HFFc6 (cell line): ENCODE results near the gene COG8. TPM values are rescaled to one million over a fixed set of nuclear protein-coding genes. Genes with fewer than 3 reads are reported as not detected.
"Not testable (repeated sequence)": the region's sequence is repeated elsewhere in the genome, so short reads cannot be mapped to it uniquely, and the experiment has no call there.

Experiments
- DNase-seq: peaks from one replicate; pipeline ENCODE4 v3.0.0-alpha.2; 2018
- H3K27ac Mint-ChIP-seq: 2 replicates; pipeline ENCODE4 v1.8.0; 2020; ENCODE audit warnings: mild to moderate bottlenecking, mixed read lengths
- H3K27me3 Mint-ChIP-seq: 2 replicates; pipeline ENCODE4 v1.8.0; 2021; ENCODE audit warnings: mild to moderate bottlenecking, moderate library complexity, mixed read lengths; ENCODE audit not compliant: insufficient read depth
- H3K36me3 Mint-ChIP-seq: 2 replicates; pipeline ENCODE4 v1.8.0; 2021; ENCODE audit warnings: low read depth, mixed read lengths
- H3K4me1 Mint-ChIP-seq: 2 replicates; pipeline ENCODE4 v1.8.0; 2020; ENCODE audit warnings: low read depth, mixed read lengths
- H3K4me3 Mint-ChIP-seq: 2 replicates; pipeline ENCODE4 v1.8.0; 2020; ENCODE audit warnings: mild to moderate bottlenecking, moderate library complexity, mixed read lengths
- H3K9me3 Mint-ChIP-seq: 2 replicates; pipeline ENCODE4 v1.8.0; 2020; ENCODE audit warnings: mild to moderate bottlenecking, mixed read lengths
- CTCF ChIP-seq: fragments of 200-600 bp; sonication (generic); IDR thresholded peaks from 2 replicates; pipeline ENCODE4 v1.5.0; 2021; ENCODE audit warnings: antibody characterized with exemption, mild to moderate bottlenecking
- total RNA-seq, 6 experiments: library from RNA; stranded (reverse); fragmentation: NEBNext Ultra II Directional; extraction: Animal tissue kit (Norgen Biotek cat#: 25700); gene quantifications; 2 replicates in 1 of 6; 3 replicates in 5 of 6; pipeline ENCODE4 v1.2.3, GENCODE V29; 2021

The COG8 gene
- total RNA-seq, 6 experiments from 2014 or later, result 29.4 to 36.8 (median 35.2) TPM

DNA sequence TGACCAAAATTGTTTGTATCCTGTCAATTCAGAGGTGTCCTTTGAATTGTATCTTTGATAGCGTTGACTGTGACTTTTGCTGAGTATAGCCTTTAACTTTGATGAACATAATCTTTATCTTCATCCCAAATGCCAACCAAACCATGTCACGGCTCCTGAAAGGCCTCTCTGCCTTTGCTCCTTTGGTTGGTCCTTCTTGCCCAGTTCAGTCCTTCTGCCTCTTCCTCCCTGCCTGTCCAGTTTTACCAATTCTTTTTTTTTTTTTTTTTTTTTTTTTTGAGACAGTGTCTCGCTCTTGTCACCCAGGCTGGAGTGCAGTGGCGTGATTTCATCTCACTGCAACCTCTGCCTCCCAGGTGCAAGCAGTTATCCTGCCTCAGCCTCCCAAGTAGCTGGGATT is 41.1 kb downstream of the COG8 start:
- TF ChIP-seq CTCF, result no peak
- no peak overlapping the region for H3K27ac Mint-ChIP-seq
- DNase-seq, result no peak
- peaks cover 8% of the 10 kb centered on the region; the same call in 1 of the 2 replicates for H3K36me3 Mint-ChIP-seq
- peaks cover 10% of the 10 kb centered on the region for H3K4me1 Mint-ChIP-seq
- H3K9me3 Mint-ChIP-seq, result no peaks in the 10 kb centered on the region
- H3K27me3 Mint-ChIP-seq, result peaks cover 3% of the 10 kb centered on the region; the same call in 1 of the 2 replicates
- no peak overlapping the region for H3K4me3 Mint-ChIP-seq

GRCh38 chr16:69296771-69297170 is 42.6 kb downstream of the COG8 start:
- H3K27me3 Mint-ChIP-seq, H3K9me3 Mint-ChIP-seq, H3K4me3 Mint-ChIP-seq, DNase-seq, H3K27ac Mint-ChIP-seq, H3K36me3 Mint-ChIP-seq: not testable (repeated sequence)
- peaks cover 12% of the 10 kb centered on the region for H3K4me1 Mint-ChIP-seq

- Mint-ChIP-seq H3K36me3 (no peaks in the 10 kb centered on the region), H3K27ac (peak overlapping the region; percentile 24), H3K4me3 (no peak overlapping the region), H3K4me1 (peaks cover 12% of the 10 kb centered on the region), H3K27me3 (peaks cover 3% of the 10 kb centered on the region), H3K9me3 (no peaks in the 10 kb centered on the region)
- TF ChIP-seq CTCF, result no peak
- DNase-seq, result no peak
These were observed 45.3 kb downstream of the COG8 start for GRCh38 chr16:69294051-69294450.

- no peak overlapping the region for H3K27ac Mint-ChIP-seq
- H3K36me3 Mint-ChIP-seq, result no peaks in the 10 kb centered on the region
- no peaks in the 10 kb centered on the region for H3K9me3 Mint-ChIP-seq
- H3K4me3 Mint-ChIP-seq, result no peak overlapping the region
- TF ChIP-seq CTCF, result no peak
- no peak for DNase-seq
- H3K4me1 Mint-ChIP-seq, result peaks cover 12% of the 10 kb centered on the region
- peaks cover 3% of the 10 kb centered on the region for H3K27me3 Mint-ChIP-seq
These were observed 46.0 kb downstream of the COG8 start for GRCh38 chr16:69293401-69293800.

DNA sequence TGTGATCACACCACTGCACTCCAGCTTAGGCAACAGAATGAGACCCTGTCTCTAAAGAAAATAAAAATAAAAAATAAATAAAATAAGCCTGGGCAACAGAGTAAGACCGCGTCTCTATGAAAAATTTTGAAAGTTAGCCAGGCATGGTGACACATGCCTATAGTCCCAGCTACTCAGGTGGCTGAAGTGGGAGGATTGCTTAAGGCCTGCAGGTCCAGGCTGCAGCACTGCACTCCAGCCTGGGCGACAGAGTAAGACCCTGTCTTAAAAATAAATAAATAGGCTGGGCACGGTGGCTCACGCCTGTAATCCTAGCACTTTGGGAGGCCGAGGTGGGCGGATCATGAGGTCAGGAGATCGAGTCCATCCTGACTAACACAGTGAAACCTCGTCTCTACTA is 47.7 kb downstream of the COG8 start:
- H3K4me1 Mint-ChIP-seq, result peaks cover 19% of the 10 kb centered on the region
- not testable (repeated sequence) for DNase-seq, H3K9me3 Mint-ChIP-seq, H3K27ac Mint-ChIP-seq, H3K4me3 Mint-ChIP-seq, H3K36me3 Mint-ChIP-seq, H3K27me3 Mint-ChIP-seq

GRCh38 chr16:69286941-69287713 is 52.2 kb downstream of the COG8 start:
- H3K4me1 Mint-ChIP-seq, result peaks cover 23% of the 10 kb centered on the region
- H3K36me3 Mint-ChIP-seq, result no peaks in the 10 kb centered on the region
- H3K4me3 Mint-ChIP-seq, result no peak overlapping the region
- H3K9me3 Mint-ChIP-seq, result no peaks in the 10 kb centered on the region
- peak; percentile 91 for TF ChIP-seq CTCF
- peak overlapping the region; percentile 18; the same call in 1 of the 2 replicates for H3K27ac Mint-ChIP-seq
- peak; percentile 61 for DNase-seq
- no peaks in the 10 kb centered on the region; the same call in 1 of the 2 replicates for H3K27me3 Mint-ChIP-seq
